ENCODE measurements around the gene BRCA2. TPM values are rescaled to one million over a fixed set of nuclear protein-coding genes. Genes with fewer than 3 reads are reported as not detected.

BRCA2 gene
- total RNA-seq, 2 experiments from 2014 or later: 28.4 to 30.7 TPM

Other genes starting within 250 kb of the BRCA2 start
- gene ZAR1L, start 145 bp upstream of the BRCA2 start, total RNA-seq: not detected
- 10 to 100 TPM; 27.7 to 27.8 TPM for gene N4BP2L1, start 112.6 kb downstream of the BRCA2 start, total RNA-seq
- gene N4BP2L2, start 223.3 kb downstream of the BRCA2 start, total RNA-seq: 100 to 1,000 TPM in 1 of 2 experiments, 10 to 100 TPM in 1; 97.1 to 111 TPM